Glutamatergic neuron (in vitro differentiated cells): ENCODE results near the gene STK17A. TPM values are rescaled to one million over a fixed set of nuclear protein-coding genes. Genes with fewer than 3 reads are reported as not detected.

Source experiments
- DNase-seq: peaks from one replicate; pipeline ENCODE4 v3.0.0; 2022
- H3K27ac Mint-ChIP-seq: one replicate; pipeline ENCODE4 v1.8.0; 2020; ENCODE audit warnings: mild to moderate bottlenecking, mixed read lengths, inconsistent platforms; ENCODE audit not compliant: unreplicated experiment
- H3K27me3 Mint-ChIP-seq: one replicate; pipeline ENCODE4 v1.8.0; 2020; ENCODE audit warnings: mild to moderate bottlenecking, moderate library complexity, mixed read lengths, inconsistent platforms; ENCODE audit not compliant: unreplicated experiment
- H3K36me3 Mint-ChIP-seq: one replicate; pipeline ENCODE4 v1.8.0; 2020; ENCODE audit warnings: mild to moderate bottlenecking, mixed read lengths, inconsistent platforms; ENCODE audit not compliant: unreplicated experiment
- H3K4me1 Mint-ChIP-seq: one replicate; pipeline ENCODE4 v1.8.0; 2020; ENCODE audit warnings: mild to moderate bottlenecking, low read depth, mixed read lengths, inconsistent platforms; ENCODE audit not compliant: unreplicated experiment
- H3K4me3 Mint-ChIP-seq: one replicate; pipeline ENCODE4 v1.8.0; 2020; ENCODE audit warnings: mild to moderate bottlenecking, mixed read lengths, inconsistent platforms; ENCODE audit not compliant: unreplicated experiment
- H3K9me3 Mint-ChIP-seq: one replicate; pipeline ENCODE4 v1.8.0; 2020; ENCODE audit warnings: mild to moderate bottlenecking, moderate library complexity, mixed read lengths, inconsistent platforms; ENCODE audit not compliant: unreplicated experiment
- total RNA-seq: library from RNA; stranded (reverse); fragmentation: NEBNext Ultra II Directional; extraction: Animal tissue kit (Norgen Biotek cat#: 25700); gene quantifications from one replicate; pipeline ENCODE4 v1.2.1, GENCODE V29; 2021; ENCODE audit not compliant: unreplicated experiment
- TF ChIP-seq, protein P1 (sequence below): fragments of 200-600 bp; sonication (generic); IDR thresholded peaks from one replicate; pipeline ENCODE4 v1.5.0; 2021; ENCODE audit not compliant: partially characterized antibody, unreplicated experiment

Gene STK17A
- total RNA-seq, 1 donor from 2014 or later = 26.8 TPM

DNA sequence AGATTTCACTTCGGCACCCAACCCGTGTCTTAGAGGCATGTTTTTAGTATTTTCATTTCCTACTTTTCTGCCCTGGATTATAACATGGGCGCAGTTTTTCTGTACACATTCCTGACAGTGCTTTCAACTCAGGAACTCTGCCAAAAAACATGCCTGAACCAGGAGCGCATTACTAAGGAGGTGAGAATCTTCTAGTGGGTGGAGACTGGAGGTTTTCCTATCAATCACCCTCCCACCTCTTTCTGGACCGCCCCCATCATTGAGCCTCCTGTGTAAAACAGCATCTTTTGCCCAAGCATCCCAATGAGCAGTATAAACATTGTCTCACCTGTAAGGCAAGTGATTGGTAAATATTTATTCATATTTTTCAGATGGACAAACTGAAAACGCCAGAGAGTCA is 53.2 kb downstream of the STK17A start:
- Mint-ChIP-seq H3K36me3 (no peaks in the 10 kb centered on the region), H3K27me3 (peaks cover 1% of the 10 kb centered on the region), H3K4me3 (no peak overlapping the region), H3K4me1 (peaks cover 25% of the 10 kb centered on the region), H3K9me3 (no peaks in the 10 kb centered on the region), H3K27ac (no peak overlapping the region)
- DNase-seq = no peak
- TF ChIP-seq, protein P1, sequence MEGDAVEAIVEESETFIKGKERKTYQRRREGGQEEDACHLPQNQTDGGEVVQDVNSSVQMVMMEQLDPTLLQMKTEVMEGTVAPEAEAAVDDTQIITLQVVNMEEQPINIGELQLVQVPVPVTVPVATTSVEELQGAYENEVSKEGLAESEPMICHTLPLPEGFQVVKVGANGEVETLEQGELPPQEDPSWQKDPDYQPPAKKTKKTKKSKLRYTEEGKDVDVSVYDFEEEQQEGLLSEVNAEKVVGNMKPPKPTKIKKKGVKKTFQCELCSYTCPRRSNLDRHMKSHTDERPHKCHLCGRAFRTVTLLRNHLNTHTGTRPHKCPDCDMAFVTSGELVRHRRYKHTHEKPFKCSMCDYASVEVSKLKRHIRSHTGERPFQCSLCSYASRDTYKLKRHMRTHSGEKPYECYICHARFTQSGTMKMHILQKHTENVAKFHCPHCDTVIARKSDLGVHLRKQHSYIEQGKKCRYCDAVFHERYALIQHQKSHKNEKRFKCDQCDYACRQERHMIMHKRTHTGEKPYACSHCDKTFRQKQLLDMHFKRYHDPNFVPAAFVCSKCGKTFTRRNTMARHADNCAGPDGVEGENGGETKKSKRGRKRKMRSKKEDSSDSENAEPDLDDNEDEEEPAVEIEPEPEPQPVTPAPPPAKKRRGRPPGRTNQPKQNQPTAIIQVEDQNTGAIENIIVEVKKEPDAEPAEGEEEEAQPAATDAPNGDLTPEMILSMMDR = no peak

DNA sequence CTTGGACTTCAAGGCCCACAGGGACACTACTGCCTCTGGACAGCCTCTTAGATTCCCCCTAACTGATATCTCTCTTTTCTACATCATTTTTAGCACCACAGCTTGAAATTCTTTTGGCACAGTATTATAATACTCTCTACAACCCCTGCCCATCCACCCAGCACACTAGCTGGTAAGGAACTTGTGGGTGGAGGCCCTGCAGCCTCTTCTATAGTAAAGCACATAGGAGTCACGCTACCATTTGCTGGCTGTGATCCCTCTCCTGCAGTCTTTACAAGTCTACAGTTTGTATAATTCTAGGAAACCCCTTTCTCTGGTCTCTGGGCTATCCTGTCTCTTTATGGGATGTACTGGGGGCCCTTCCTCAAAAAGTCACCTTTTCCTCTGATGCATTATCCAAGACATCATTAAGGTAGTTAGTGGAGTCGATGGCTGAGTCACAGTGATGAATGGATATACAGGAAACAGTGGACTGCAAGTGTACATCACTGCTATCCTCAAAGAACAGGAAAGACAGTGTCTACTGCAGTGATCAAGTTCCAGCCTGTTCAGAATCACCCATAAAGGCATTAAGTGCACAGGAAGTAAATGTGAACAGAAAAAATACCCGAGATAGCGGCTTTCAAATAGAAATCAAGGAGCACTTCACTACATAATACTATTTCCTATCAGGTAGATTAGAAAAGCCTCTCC is 54.4 kb downstream of the STK17A start:
- Mint-ChIP-seq H3K36me3 (no peaks in the 10 kb centered on the region), H3K27ac (peak overlapping the region; percentile 26), H3K9me3 (peaks cover 2% of the 10 kb centered on the region), H3K27me3 (peaks cover 1% of the 10 kb centered on the region), H3K4me1 (peaks cover 26% of the 10 kb centered on the region), H3K4me3 (no peak overlapping the region)
- TF ChIP-seq, protein P1 = no peak
- DNase-seq = no peak

DNA sequence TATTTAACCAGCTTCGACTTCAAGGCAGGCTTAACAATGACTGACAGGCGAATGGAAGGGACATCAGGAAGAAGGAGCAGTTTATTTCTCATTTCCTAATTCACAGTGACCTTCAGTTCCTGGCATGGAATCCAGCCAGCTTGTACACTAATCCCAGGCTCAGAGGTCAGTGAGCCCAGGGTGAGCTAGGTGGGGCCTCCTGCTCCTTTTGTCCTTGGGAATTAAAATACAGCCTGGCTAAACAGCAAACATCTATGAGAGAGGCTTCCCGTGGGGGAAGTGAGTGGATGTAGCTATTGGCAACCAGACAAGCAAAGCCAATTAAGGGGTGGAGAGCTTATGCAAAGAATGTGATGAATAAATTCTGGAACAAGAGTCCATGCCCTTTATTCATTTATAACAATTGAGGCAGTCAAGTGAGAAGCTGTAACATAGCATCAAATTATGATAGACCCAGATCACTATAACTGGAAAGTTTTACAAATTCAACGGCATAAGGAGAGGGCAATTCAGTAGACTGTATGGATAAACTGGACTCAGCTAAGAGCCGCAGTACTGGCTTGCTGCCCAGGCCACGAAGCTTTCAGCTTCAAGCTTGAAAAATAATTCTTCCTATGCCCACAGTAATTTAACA is 57.1 kb downstream of the STK17A start:
- peak; percentile 47 for DNase-seq
- peaks cover 31% of the 10 kb centered on the region for H3K4me1 Mint-ChIP-seq
- TF ChIP-seq, protein P1 = no peak
- peak overlapping the region; percentile 89 for H3K27ac Mint-ChIP-seq
- peaks cover 4% of the 10 kb centered on the region for H3K36me3 Mint-ChIP-seq
- peak overlapping the region; percentile 9 for H3K4me3 Mint-ChIP-seq
- peaks cover 2% of the 10 kb centered on the region for H3K27me3 Mint-ChIP-seq
- H3K9me3 Mint-ChIP-seq = peaks cover 8% of the 10 kb centered on the region

DNA sequence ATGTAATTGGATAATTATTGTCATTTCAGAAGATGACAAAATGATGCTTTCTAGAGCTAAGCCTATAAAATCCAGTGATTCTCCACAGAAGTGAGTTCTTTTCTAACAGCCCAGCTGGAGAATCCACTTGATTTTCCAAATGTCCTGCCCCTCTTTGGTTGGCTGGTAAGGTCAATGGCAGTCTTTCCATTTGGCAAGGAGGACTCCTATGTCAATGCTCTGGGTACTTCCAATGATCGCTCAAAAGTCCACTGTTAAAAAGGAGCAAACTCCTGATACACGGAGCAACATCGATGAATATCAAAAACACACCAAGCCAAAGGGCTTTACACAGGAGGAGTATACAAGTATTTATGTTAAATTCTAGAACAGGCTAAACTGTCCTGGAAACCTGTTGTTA is 57.8 kb downstream of the STK17A start:
- peaks cover 9% of the 10 kb centered on the region for H3K9me3 Mint-ChIP-seq
- H3K27me3 Mint-ChIP-seq = peaks cover 2% of the 10 kb centered on the region
- DNase-seq = no peak
- peaks cover 4% of the 10 kb centered on the region for H3K36me3 Mint-ChIP-seq
- H3K27ac Mint-ChIP-seq = peak overlapping the region; percentile 77
- TF ChIP-seq, protein P1 = no peak
- H3K4me1 Mint-ChIP-seq = peaks cover 33% of the 10 kb centered on the region
- no peak overlapping the region for H3K4me3 Mint-ChIP-seq

DNA sequence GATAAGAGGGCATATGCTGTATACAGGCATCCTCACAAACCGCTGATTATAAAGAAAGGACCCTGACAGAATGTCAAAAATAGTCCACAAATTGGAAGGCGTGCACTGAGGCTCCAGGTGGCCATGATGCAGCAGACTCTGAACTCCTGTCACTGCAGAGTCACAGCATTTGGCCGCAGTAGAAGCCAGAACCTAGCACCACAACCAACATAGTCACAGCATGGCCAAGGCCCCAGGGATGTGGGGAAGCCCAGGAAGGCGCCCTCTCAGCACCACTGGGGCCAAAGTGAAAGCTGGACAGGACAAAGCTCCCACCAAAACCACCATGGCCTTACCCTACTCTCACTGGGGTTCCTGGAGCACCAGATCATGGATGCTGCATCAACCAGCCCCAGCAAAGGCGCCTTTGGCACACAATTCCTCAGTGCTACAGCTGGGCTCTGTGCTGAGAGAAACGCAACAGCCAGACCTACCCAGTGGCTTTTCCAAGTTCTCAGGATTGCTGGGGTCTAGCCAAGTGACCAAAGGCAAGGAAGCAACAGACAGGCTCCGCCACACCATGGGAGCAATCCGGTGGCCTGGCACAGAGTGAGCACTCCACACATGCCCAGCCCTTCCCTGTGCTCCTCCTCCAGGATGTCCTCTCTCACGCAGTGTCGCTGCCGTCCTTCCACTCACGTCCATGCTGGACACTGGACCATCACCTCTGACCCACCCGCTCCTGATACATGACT is 60.2 kb downstream of the STK17A start:
- peaks cover 6% of the 10 kb centered on the region for H3K27me3 Mint-ChIP-seq
- peaks cover 52% of the 10 kb centered on the region for H3K4me1 Mint-ChIP-seq
- H3K27ac Mint-ChIP-seq = peak overlapping the region; percentile 64
- TF ChIP-seq, protein P1 = no peak
- DNase-seq = no peak
- peaks cover 18% of the 10 kb centered on the region for H3K9me3 Mint-ChIP-seq
- peaks cover 4% of the 10 kb centered on the region for H3K36me3 Mint-ChIP-seq
- H3K4me3 Mint-ChIP-seq = no peak overlapping the region
